H9 (cell line): ENCODE results near the gene LRRN3. TPM values are rescaled to one million over a fixed set of nuclear protein-coding genes. Genes with fewer than 3 reads are reported as not detected.

ENCODE experiments used
- DNase-seq: peaks from one replicate; pipeline ENCODE4 v3.0.0-alpha.2; 2017
- H2AFZ ChIP-seq: one replicate; pipeline ENCODE4 v1.6.1; 2013; ENCODE audit warnings: mild to moderate bottlenecking, low read length, control low read depth, moderate library complexity
- H2AK5ac ChIP-seq: 2 replicates; pipeline ENCODE4 v1.6.1; 2013; ENCODE audit warnings: low read length, control low read depth, mixed read lengths; ENCODE audit not compliant: insufficient read length
- H2BK120ac ChIP-seq: one replicate; pipeline ENCODE4 v1.6.1; 2013; ENCODE audit warnings: low read depth, mild to moderate bottlenecking, low read length, control low read depth, inconsistent platforms; ENCODE audit not compliant: poor library complexity, severe bottlenecking
- H2BK12ac ChIP-seq: 2 replicates; pipeline ENCODE4 v1.6.1; 2013; ENCODE audit warnings: low read length, control low read depth, mixed read lengths, low read depth; ENCODE audit not compliant: insufficient read length
- H2BK15ac ChIP-seq: 2 replicates; pipeline ENCODE4 v1.6.1; 2013; ENCODE audit warnings: low read depth, low read length, control low read depth
- H2BK20ac ChIP-seq: one replicate; pipeline ENCODE4 v1.6.1; 2013; ENCODE audit warnings: low read depth, mild to moderate bottlenecking, low read length, control low read depth, inconsistent platforms; ENCODE audit not compliant: poor library complexity, severe bottlenecking
- H2BK5ac ChIP-seq: 2 replicates; pipeline ENCODE4 v1.6.1; 2013; ENCODE audit warnings: low read length, control low read depth, mixed read lengths; ENCODE audit not compliant: insufficient read length
- H3K14ac ChIP-seq: 2 replicates; pipeline ENCODE4 v1.6.1; 2013; ENCODE audit warnings: low read length, control low read depth; ENCODE audit not compliant: insufficient read depth
- H3K18ac ChIP-seq: 2 replicates; pipeline ENCODE4 v1.6.1; 2013; ENCODE audit warnings: low read depth, mild to moderate bottlenecking, mixed read lengths, low read length, control low read depth; ENCODE audit not compliant: insufficient read length
- H3K23ac ChIP-seq: 2 replicates; pipeline ENCODE4 v1.6.1; 2013; ENCODE audit warnings: low read length, control low read depth, mixed read lengths, low read depth; ENCODE audit not compliant: insufficient read length
- H3K23me2 ChIP-seq: 2 replicates; pipeline ENCODE4 v1.6.1; 2013; ENCODE audit warnings: low read depth, mild to moderate bottlenecking, mixed read lengths, low read length, control low read depth; ENCODE audit not compliant: insufficient read length, poor library complexity, severe bottlenecking
- H3K27ac ChIP-seq: 2 replicates; pipeline ENCODE4 v1.5.1; 2013; ENCODE audit warnings: low read length, control low read depth, mixed read lengths, low read depth; ENCODE audit not compliant: insufficient read length
- H3K27me3 ChIP-seq: 2 replicates; pipeline ENCODE4 v1.6.1; 2013; ENCODE audit warnings: low read length, control low read depth, inconsistent platforms; ENCODE audit not compliant: insufficient read depth
- H3K4ac ChIP-seq: 2 replicates; pipeline ENCODE4 v1.6.1; 2013; ENCODE audit warnings: low read depth, mild to moderate bottlenecking, control low read depth, inconsistent platforms, low read length, moderate library complexity
- H3K4me1 ChIP-seq: 2 replicates; pipeline ENCODE4 v1.6.1; 2013; ENCODE audit warnings: low read length, control low read depth, inconsistent platforms; ENCODE audit not compliant: insufficient read depth
- H3K4me2 ChIP-seq: 2 replicates; pipeline ENCODE4 v1.6.1; 2013; ENCODE audit warnings: low read length, control low read depth, mixed read lengths; ENCODE audit not compliant: insufficient read length, insufficient read depth
- H3K56ac ChIP-seq: 2 replicates; pipeline ENCODE4 v1.6.1; 2013; ENCODE audit warnings: low read depth, mild to moderate bottlenecking, mixed read lengths, low read length, control low read depth; ENCODE audit not compliant: insufficient read length
- H3K79me1 ChIP-seq: 2 replicates; pipeline ENCODE4 v1.6.1; 2013; ENCODE audit warnings: low read depth, mild to moderate bottlenecking, moderate library complexity, low read length, control low read depth, inconsistent platforms; ENCODE audit not compliant: insufficient read depth, poor library complexity, severe bottlenecking
- H3K79me2 ChIP-seq: 2 replicates; pipeline ENCODE4 v1.6.1; 2013; ENCODE audit warnings: low read length, control low read depth, inconsistent platforms; ENCODE audit not compliant: insufficient read depth
- H3K9ac ChIP-seq: 2 replicates; pipeline ENCODE4 v1.6.1; 2013; ENCODE audit warnings: low read length, control low read depth, mixed read lengths; ENCODE audit not compliant: insufficient read length; ENCODE audit errors: extremely low read depth
- H3K9me3 ChIP-seq: one replicate; pipeline ENCODE4 v1.6.1; 2013; ENCODE audit warnings: low read depth, low read length, inconsistent platforms; ENCODE audit not compliant: control insufficient read depth
- H3T11ph ChIP-seq: one replicate; pipeline ENCODE4 v1.6.1; 2013; ENCODE audit warnings: mild to moderate bottlenecking, low read length, control low read depth, inconsistent platforms
- H4K20me1 ChIP-seq: one replicate; pipeline ENCODE4 v1.6.1; 2013; ENCODE audit not compliant: control insufficient read depth, insufficient read length, insufficient read depth
- H4K5ac ChIP-seq: 2 replicates; pipeline ENCODE4 v1.6.1; 2013; ENCODE audit warnings: low read depth, mild to moderate bottlenecking, mixed read lengths, low read length, control low read depth; ENCODE audit not compliant: insufficient read length
- H4K8ac ChIP-seq: replicated peaks from 2 replicates; pipeline ENCODE4 v1.6.1; 2013; ENCODE audit warnings: low read length, control low read depth, mixed read lengths, low read depth; ENCODE audit not compliant: insufficient read length
- H4K91ac ChIP-seq: 2 replicates; pipeline ENCODE4 v1.6.1; 2013; ENCODE audit warnings: low read depth, mild to moderate bottlenecking, moderate library complexity, mixed read lengths, low read length, control low read depth; ENCODE audit not compliant: insufficient read length
- H3K27ac Mint-ChIP-seq, 3 experiments: 2 replicates in 2 of 3; 3 replicates in 1 of 3; pipeline ENCODE4 v1.8.0; 2020 to 2021; ENCODE audit warnings: mixed read lengths in 3 of 3, mild to moderate bottlenecking in 1 of 3, moderate library complexity in 1 of 3
- H3K27me3 Mint-ChIP-seq: 2 replicates; pipeline ENCODE4 v1.8.0; 2021; ENCODE audit warnings: low read depth, mild to moderate bottlenecking, moderate library complexity, mixed read lengths
- H3K36me3 Mint-ChIP-seq, 3 experiments: 2 replicates in 2 of 3; 3 replicates in 1 of 3; pipeline ENCODE4 v1.8.0; 2020 to 2021; ENCODE audit warnings: low read depth in 3 of 3, mixed read lengths in 3 of 3; ENCODE audit not compliant: insufficient read depth in 1 of 3
- H3K4me1 Mint-ChIP-seq, 2 experiments: 2 replicates each; pipeline ENCODE4 v1.8.0; 2020; ENCODE audit warnings: mixed read lengths in 2 of 2
- H3K4me3 Mint-ChIP-seq, 2 experiments: 2 replicates in 1 of 2; 3 replicates in 1 of 2; pipeline ENCODE4 v1.8.0; 2020 to 2021; ENCODE audit warnings: mild to moderate bottlenecking in 2 of 2, mixed read lengths in 2 of 2, moderate library complexity in 1 of 2
- H3K9me3 Mint-ChIP-seq, 2 experiments: 2 replicates in 1 of 2; 3 replicates in 1 of 2; pipeline ENCODE4 v1.8.0; 2020; ENCODE audit warnings: mild to moderate bottlenecking in 2 of 2, mixed read lengths in 2 of 2, moderate library complexity in 1 of 2
- CTCF ChIP-seq: fragments of 200-600 bp; sonication (generic); conservative IDR thresholded peaks from 3 replicates; pipeline ENCODE4 v1.8.0; 2021; ENCODE audit warnings: antibody characterized with exemption, mild to moderate bottlenecking
- WGBS: extraction: QIAGEN DNeasy Blood & Tissue Kit; methylation state at CpG from one replicate; pipeline ENCODE4 v1.1.7; 2013; ENCODE audit warnings: missing lambda C conversion rate, low lambda C conversion rate, mixed read lengths; ENCODE audit not compliant: insufficient read length; ENCODE audit errors: extremely low coverage; 5-methylcytosine and 5-hydroxymethylcytosine counted together
- total RNA-seq: library from RNA; stranded (reverse); gene quantifications from 2 replicates; pipeline ENCODE4 v1.2.1, GENCODE V29; 2021

Gene LRRN3
- total RNA-seq, 1 experiment from 2014 or later, result 0.77 TPM

GRCh38 chr7:111147708-111148533, 57.0 kb downstream of the LRRN3 start:
- H3K9me3 Mint-ChIP-seq, result no peaks in the 10 kb centered on the region

More at GRCh38 chr7:111147708-111148533, 57.0 kb downstream of the LRRN3 start:
- H4K91ac ChIP-seq, result no peak overlapping the region
- no CpG with 5 or more reads among the region's 6 CpGs for WGBS
- no peak overlapping the region for H3K56ac ChIP-seq
- H3K4me1 ChIP-seq, result no peaks in the 10 kb centered on the region
- H3K4me2 ChIP-seq, result no peak overlapping the region
- no peaks in the 10 kb centered on the region for H3K23me2 ChIP-seq
- H3K18ac ChIP-seq, result no peak overlapping the region
- no peak overlapping the region for H2BK5ac ChIP-seq
- no peak overlapping the region for H4K8ac ChIP-seq
- no peak overlapping the region for H2BK20ac ChIP-seq
- H4K5ac ChIP-seq, result no peak overlapping the region
- H2AK5ac ChIP-seq, result no peak overlapping the region
- Mint-ChIP-seq H3K4me3 (no peak overlapping the region), H3K4me1 (peaks cover 0 to 2% of the 10 kb centered on the region in 2 experiments; a peak in 2 of 4 replicates), H3K36me3 (no peaks in the 10 kb centered on the region), H3K27me3 (no peaks in the 10 kb centered on the region), H3K27ac (no peak overlapping the region)
- no peaks in the 10 kb centered on the region for H3K27me3 ChIP-seq
- no peak overlapping the region for H3K4ac ChIP-seq
- H3K14ac ChIP-seq, result no peak overlapping the region
- no peaks in the 10 kb centered on the region for H4K20me1 ChIP-seq
- no peak overlapping the region for H3K23ac ChIP-seq
- H3K9ac ChIP-seq, result no peak overlapping the region
- H2BK15ac ChIP-seq, result no peak overlapping the region
- H3T11ph ChIP-seq, result no peak overlapping the region
- no peaks in the 10 kb centered on the region for H3K79me1 ChIP-seq
- H3K79me2 ChIP-seq, result no peaks in the 10 kb centered on the region
- no peak for DNase-seq
- H2BK12ac ChIP-seq, result no peak overlapping the region
- no peak overlapping the region for H2BK120ac ChIP-seq
- no peak overlapping the region for H2AFZ ChIP-seq
- no peak for TF ChIP-seq CTCF
- H3K9me3 ChIP-seq, result no peaks in the 10 kb centered on the region
- H3K27ac ChIP-seq, result no peak overlapping the region
